MM.1S (cell line): ENCODE data around the gene HAND1.

ENCODE experiments used
- DNase-seq: peaks from one replicate; pipeline ENCODE4 v3.0.0-alpha.2; 2015
- H2AFZ ChIP-seq: fragments of 300-600 bp; sonication (generic); 2 replicates; pipeline ENCODE4 v1.6.0; 2016; ENCODE audit warnings: antibody characterized with exemption, low read length
- H3F3A ChIP-seq: fragments of 300-600 bp; sonication (generic); 2 replicates; pipeline ENCODE4 v1.6.1; 2016; ENCODE audit warnings: mild to moderate bottlenecking, antibody characterized with exemption, low read length, moderate library complexity, mixed read lengths; ENCODE audit not compliant: insufficient read depth
- H3K27ac ChIP-seq: fragments of 300-600 bp; sonication (generic); 2 replicates; pipeline ENCODE4 v1.5.1; 2016; ENCODE audit warnings: mild to moderate bottlenecking, low read length
- H3K27me3 ChIP-seq: fragments of 300-600 bp; sonication (generic); replicated peaks from 2 replicates; pipeline ENCODE4 v1.6.0; 2016; ENCODE audit warnings: low read length; ENCODE audit not compliant: insufficient read depth
- H3K36me3 ChIP-seq: fragments of 300-600 bp; sonication (generic); replicated peaks from 2 replicates; pipeline ENCODE4 v1.6.1; 2016; ENCODE audit warnings: mild to moderate bottlenecking, low read length, mixed read lengths; ENCODE audit not compliant: insufficient read depth
- H3K4me1 ChIP-seq: fragments of 300-600 bp; sonication (generic); 2 replicates; pipeline ENCODE4 v1.6.1; 2016; ENCODE audit warnings: low read length, mixed read lengths
- H3K4me2 ChIP-seq: fragments of 300-600 bp; sonication (generic); 2 replicates; pipeline ENCODE4 v1.6.0; 2016; ENCODE audit warnings: low read depth, low read length
- H3K4me3 ChIP-seq: fragments of 300-600 bp; sonication (generic); 2 replicates; pipeline ENCODE4 v1.5.1; 2016; ENCODE audit warnings: low read length, mixed read lengths
- H3K79me2 ChIP-seq: fragments of 300-600 bp; sonication (generic); 2 replicates; pipeline ENCODE4 v1.6.1; 2016; ENCODE audit warnings: mixed run types, low read length, mixed read lengths
- H3K9ac ChIP-seq: fragments of 300-600 bp; sonication (generic); 2 replicates; pipeline ENCODE4 v1.6.1; 2016; ENCODE audit warnings: low read length, mixed read lengths
- H3K9me2 ChIP-seq: fragments of 300-600 bp; sonication (generic); replicated peaks from 2 replicates; pipeline ENCODE4 v1.6.1; 2016; ENCODE audit warnings: mild to moderate bottlenecking, low read length, mixed read lengths; ENCODE audit not compliant: insufficient read depth
- H3K9me3 ChIP-seq: fragments of 300-600 bp; sonication (generic); replicated peaks from 2 replicates; pipeline ENCODE4 v1.6.1; 2016; ENCODE audit warnings: mild to moderate bottlenecking, low read length, mixed read lengths; ENCODE audit not compliant: insufficient read depth
- H4K20me1 ChIP-seq: fragments of 300-600 bp; sonication (generic); 2 replicates; pipeline ENCODE4 v1.6.1; 2016; ENCODE audit warnings: mild to moderate bottlenecking, low read length, moderate library complexity, mixed read lengths; ENCODE audit not compliant: insufficient read depth
- CTCF ChIP-seq: fragments of 300-600 bp; sonication (generic); IDR thresholded peaks from 2 replicates; pipeline ENCODE4 v1.5.1; 2016; ENCODE audit warnings: antibody characterized with exemption, low read length, mixed read lengths
- EZH2 ChIP-seq: fragments of 300-600 bp; sonication (generic); optimal IDR thresholded peaks from 2 replicates; pipeline ENCODE3; 2017; ENCODE audit warnings: low read depth, mild to moderate bottlenecking, antibody characterized with exemption, low read length, mixed read lengths
- EZH2phosphoT487 ChIP-seq: fragments of 300-600 bp; sonication (generic); IDR thresholded peaks from 2 replicates; pipeline ENCODE4 v1.6.1; 2018; ENCODE audit warnings: antibody characterized with exemption, low read length

Gene HAND1

DNA sequence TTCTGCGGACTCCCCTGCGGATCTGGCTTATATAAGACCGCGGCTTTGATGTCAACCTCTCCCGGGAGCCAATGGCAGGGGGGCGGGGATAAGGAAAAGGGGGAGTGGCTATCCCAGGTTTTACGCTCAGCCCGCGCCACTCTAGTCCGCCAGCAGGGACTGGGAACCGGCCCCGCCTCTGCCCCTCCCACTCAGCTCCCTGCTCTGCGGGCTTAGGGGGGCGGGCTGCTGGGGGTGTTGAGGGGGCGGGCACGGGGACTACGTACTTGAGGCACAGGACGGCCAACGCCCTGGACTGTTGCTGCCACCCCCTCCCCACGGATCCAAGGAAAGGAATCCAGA, at the start of gene HAND1:
TSS of gene HAND1 (minus strand) at position 4 of the 342 bp plus-strand sequence. CDS start 219 bp downstream, outside the sequence.
- Histone ChIP-seq H3K4me1 (no peaks in the 10 kb centered on the region), H3F3A (no peaks in the 10 kb centered on the region), H3K9ac (no peak within 1 kb of the TSS), H2AFZ (no peak within 1 kb of the TSS), H4K20me1 (no peaks in the 10 kb centered on the region), H3K9me3 (no peaks in the 10 kb centered on the region), H3K36me3 (no peaks in the 10 kb centered on the region), H3K27me3 (peaks cover 85% of the 10 kb centered on the region), H3K9me2 (no peaks in the 10 kb centered on the region), H3K4me3 (no peak within 1 kb of the TSS), H3K4me2 (no peak within 1 kb of the TSS), H3K27ac (no peak within 1 kb of the TSS), H3K79me2 (no peaks in the 10 kb centered on the region)
- no peak for TF ChIP-seq EZH2phosphoT487
- TF ChIP-seq CTCF, result no peak
- no peak for TF ChIP-seq EZH2
- no peak for DNase-seq

GRCh38 chr5:154526231-154527226, 48.5 kb upstream of the HAND1 start:
- no peak overlapping the region for H3K27ac ChIP-seq
- H3F3A ChIP-seq, result no peaks in the 10 kb centered on the region
- H3K4me2 ChIP-seq, result no peak overlapping the region
- H3K9me2 ChIP-seq, result no peaks in the 10 kb centered on the region
- DNase-seq, result no peak
- H3K79me2 ChIP-seq, result no peaks in the 10 kb centered on the region
- TF ChIP-seq EZH2phosphoT487 (no peak), CTCF (no peak), EZH2 (no peak)
- H3K36me3 ChIP-seq, result no peaks in the 10 kb centered on the region
- no peaks in the 10 kb centered on the region for H4K20me1 ChIP-seq
- H2AFZ ChIP-seq, result no peak overlapping the region
- H3K4me1 ChIP-seq, result no peaks in the 10 kb centered on the region
- H3K27me3 ChIP-seq, result no peaks in the 10 kb centered on the region
- no peak overlapping the region for H3K4me3 ChIP-seq
- H3K9me3 ChIP-seq, result no peaks in the 10 kb centered on the region
- H3K9ac ChIP-seq, result no peak overlapping the region

DNA sequence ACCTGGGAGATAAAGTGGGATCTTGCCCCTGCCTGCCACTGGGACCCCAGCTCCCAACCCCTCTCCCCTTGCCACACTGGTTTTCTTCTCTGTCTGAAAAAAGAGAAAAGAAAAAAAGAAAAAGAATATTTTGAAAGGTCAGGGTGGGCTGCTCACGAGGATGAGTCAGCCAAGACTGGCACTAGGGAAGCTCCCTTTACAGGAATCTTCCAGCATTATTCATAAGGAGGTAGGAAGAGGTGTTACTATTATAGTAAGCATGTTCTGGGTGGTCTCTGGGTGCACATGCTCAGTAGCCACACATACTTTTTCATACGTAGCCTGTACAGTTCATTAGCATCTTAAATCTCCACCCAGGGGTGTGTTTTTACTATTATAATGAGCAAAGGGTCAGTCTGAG, 46.8 kb upstream of the HAND1 start:
- H3K79me2 ChIP-seq, result no peaks in the 10 kb centered on the region
- no peaks in the 10 kb centered on the region for H3K9me2 ChIP-seq
- H3K27me3 ChIP-seq, result no peaks in the 10 kb centered on the region
- H3K27ac ChIP-seq, result no peak overlapping the region
- no peaks in the 10 kb centered on the region for H3K9me3 ChIP-seq
- H3K4me1 ChIP-seq, result no peaks in the 10 kb centered on the region
- TF ChIP-seq CTCF, result no peak
- no peak for TF ChIP-seq EZH2
- no peak for TF ChIP-seq EZH2phosphoT487
- H3K4me3 ChIP-seq, result no peak overlapping the region
- no peak for DNase-seq
- no peak overlapping the region for H3K4me2 ChIP-seq
- H2AFZ ChIP-seq, result no peak overlapping the region
- no peaks in the 10 kb centered on the region for H3K36me3 ChIP-seq
- H3K9ac ChIP-seq, result no peak overlapping the region
- no peaks in the 10 kb centered on the region for H4K20me1 ChIP-seq
- no peaks in the 10 kb centered on the region for H3F3A ChIP-seq
